ENCODE results near the gene RNU4-1. TPM values are rescaled to one million over a fixed set of nuclear protein-coding genes. Genes with fewer than 3 reads are reported as not detected.

Gene RNU4-1
- total and polyA plus RNA-seq, 9 of the 15 experiments (the other 6 are each of a cell fraction or from before 2014, with no cell fraction given) = under 0.01 to 19,719 (median 3,563) TPM; not detected in 4

- TF ChIP-seq PRDM10 (IDR thresholded peaks at IDR 0.05; ENCODE audit: partially characterized antibody) (peak; percentile 100), ZNF764 (CRISPR knock-in tag; IDR thresholded peaks at IDR 0.05; ENCODE audit: low read depth) (no peak), TCF3 (CRISPR knock-in tag; IDR thresholded peaks at IDR 0.05) (peak; percentile 58), NCOA4 (IDR thresholded peaks at IDR 0.05; ENCODE audit: partially characterized antibody) (no peak), TOE1 (IDR thresholded peaks at IDR 0.05; ENCODE audit: borderline replicate concordance) (peak; percentile 97), TOE1 (CRISPR knock-in tag; IDR thresholded peaks at IDR 0.05; ENCODE audit: borderline replicate concordance, low read depth) (no peak), ZNF77 (CRISPR knock-in tag; IDR thresholded peaks at IDR 0.05) (no peak), GTF3C2 (IDR thresholded peaks at IDR 0.05; ENCODE audit: borderline replicate concordance, extremely low read depth, insufficient read length) (no peak), GTF2A2 (tag; IDR thresholded peaks at IDR 0.05) (no peak), HINFP (tag; conservative IDR thresholded peaks at IDR 0.05; ENCODE audit: low read depth) (0 out of 2 replicates have a peak, but pooled peaks have one; percentile 19), EP300 (IDR thresholded peaks at IDR 0.05; ENCODE audit: low read length) (no peak), MAFF (IDR thresholded peaks at IDR 0.05; ENCODE audit: low read length) (no peak), KAT7 (CRISPR knock-in tag; IDR thresholded peaks at IDR 0.05; ENCODE audit: borderline replicate concordance) (no peak), ZBTB11 (CRISPR knock-in tag; IDR thresholded peaks at IDR 0.05) (peak in 1 of 3 experiments; percentile 78; a peak in 2 of 6 replicates)
Observed at GRCh38 chr12:120301962-120302815, 9.2 kb upstream of the RNU4-1 start, which contains the start of gene SIRT4 (continued).
